ENCODE results near the gene GFRA1. TPM values are rescaled to one million over a fixed set of nuclear protein-coding genes. Genes with fewer than 3 reads are reported as not detected.

The GFRA1 gene
- polyA plus RNA-seq, 3 donors: not detected

DNA sequence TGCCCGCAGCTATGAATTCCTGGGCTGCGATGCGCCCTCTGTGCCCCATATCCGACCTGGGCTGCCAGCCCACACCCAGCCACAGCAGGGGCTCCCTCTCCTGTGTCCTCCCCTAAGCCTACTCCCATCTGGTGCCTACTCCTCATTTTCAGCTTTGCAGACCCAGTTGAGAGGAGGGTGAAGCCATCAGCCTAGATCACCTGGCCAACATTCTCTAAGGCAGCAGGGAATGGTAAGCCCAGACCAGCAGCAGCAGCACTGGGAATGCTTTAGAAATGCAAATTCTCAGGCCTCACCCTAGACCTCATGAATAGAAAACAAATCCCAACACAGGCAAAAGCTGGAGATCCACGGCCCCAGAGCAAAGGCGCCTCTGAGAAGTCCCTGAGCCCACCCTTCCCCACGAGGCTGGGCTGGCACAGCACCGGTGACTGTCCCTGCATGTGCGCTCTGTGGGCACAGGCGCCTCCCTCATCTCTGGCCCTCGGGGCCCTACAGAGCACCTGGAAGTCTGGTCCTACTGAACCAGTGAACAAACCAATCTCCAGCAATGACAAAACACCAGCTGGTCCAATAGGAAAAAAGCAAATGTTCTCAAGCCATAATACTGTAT, 161.4 kb downstream of the GFRA1 start:
- Mint-ChIP-seq H3K4me3 (no peak overlapping the region), H3K9me3 (peaks cover 0 to 13% (median 2%) of the 10 kb centered on the region in 7 donors)
- TF ChIP-seq CTCF (IDR thresholded peaks at IDR 0.05): no peak

DNA sequence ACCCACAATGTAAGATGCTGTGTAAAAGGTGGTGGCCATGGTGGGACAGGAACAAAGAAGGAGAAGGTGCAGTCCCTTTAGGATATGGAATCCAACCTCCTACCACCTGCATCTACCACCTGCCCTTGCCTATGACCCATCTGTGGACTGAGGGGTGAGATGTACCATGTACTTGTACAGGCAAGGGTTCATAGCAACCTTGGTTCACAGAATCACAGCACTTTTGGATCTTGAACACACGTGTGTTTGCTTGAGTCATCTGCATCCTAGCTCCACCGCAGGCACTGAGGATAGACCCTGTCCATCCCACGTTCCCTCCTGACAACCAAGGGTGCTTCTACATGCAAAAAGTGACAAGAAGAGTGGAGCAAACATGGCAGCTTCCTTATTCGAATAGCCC, 162.3 kb downstream of the GFRA1 start:
- Histone ChIP-seq H3K79me2 (ENCODE audit: insufficient read depth, low read length) (no peaks in the 10 kb centered on the region), H3K27me3 (ENCODE audit: control insufficient read depth in 2 of 2, insufficient read depth in 2 of 2, low read length in 2 of 2) (no peaks in the 10 kb centered on the region), H3K36me3 (replicated peaks in 1 of 2; ENCODE audit: control insufficient read depth in 1 of 2, insufficient read depth in 2 of 2, low read length in 2 of 2) (no peaks in the 10 kb centered on the region), H3K4me2 (replicated peaks; ENCODE audit: extremely low read depth, low read length, poor library complexity, severe bottlenecking) (no peak overlapping the region), H3K9ac (ENCODE audit: insufficient read depth, low read length, poor library complexity, severe bottlenecking) (no peak overlapping the region), H3K27ac (ENCODE audit: low read depth in 1 of 2, low read length in 2 of 2) (no peak overlapping the region), H3K4me3 (replicated peaks in 1 of 3; ENCODE audit: low read depth in 2 of 3, low read length in 3 of 3) (no peak overlapping the region), H3K9me3 (replicated peaks in 1 of 2; ENCODE audit: control insufficient read depth in 1 of 2, insufficient read depth in 1 of 2, low read length in 2 of 2) (no peaks in the 10 kb centered on the region), H3K4me1 (ENCODE audit: control insufficient read depth in 1 of 2, insufficient read depth in 2 of 2, low read length in 2 of 2) (no peaks in the 10 kb centered on the region), H4K20me1 (ENCODE audit: insufficient read depth, low read length) (no peaks in the 10 kb centered on the region), H2AFZ (ENCODE audit: insufficient read depth, low read depth, low read length, poor library complexity, severe bottlenecking) (no peak overlapping the region)
- H3K27me3 Mint-ChIP-seq (ENCODE audit: low read depth in 3 of 3): peaks cover 0 to 5% (median 0%) of the 10 kb centered on the region in 3 donors
- no peak overlapping the region for H3K4me3 Mint-ChIP-seq
- peaks cover 0 to 13% (median 2%) of the 10 kb centered on the region in 7 donors for H3K9me3 Mint-ChIP-seq
- DNase-seq: no peak
- no peak for TF ChIP-seq CTCF (IDR thresholded peaks at IDR 0.05)
- intact Hi-C loops (cut with micrococcal nuclease): no loop called here
- WGBS (ENCODE audit: insufficient coverage): 76% methylated on average over 4 of the region's 4 CpGs
- no peaks in the 10 kb centered on the region for H3K36me3 Mint-ChIP-seq
- no peak overlapping the region for H3K27ac Mint-ChIP-seq
- H3K4me1 Mint-ChIP-seq: no peaks in the 10 kb centered on the region

More for the DNA sequence above, 161.4 kb downstream of the GFRA1 start:
- Histone ChIP-seq H3K4me2 (replicated peaks; ENCODE audit: extremely low read depth, low read length, poor library complexity, severe bottlenecking) (no peak overlapping the region), H2AFZ (ENCODE audit: insufficient read depth, low read depth, low read length, poor library complexity, severe bottlenecking) (no peak overlapping the region), H3K79me2 (ENCODE audit: insufficient read depth, low read length) (no peaks in the 10 kb centered on the region), H3K4me3 (replicated peaks in 1 of 3; ENCODE audit: low read depth in 2 of 3, low read length in 3 of 3) (no peak overlapping the region), H3K4me1 (ENCODE audit: control insufficient read depth in 1 of 2, insufficient read depth in 2 of 2, low read length in 2 of 2) (no peaks in the 10 kb centered on the region), H4K20me1 (ENCODE audit: insufficient read depth, low read length) (no peaks in the 10 kb centered on the region), H3K36me3 (replicated peaks in 1 of 2; ENCODE audit: control insufficient read depth in 1 of 2, insufficient read depth in 2 of 2, low read length in 2 of 2) (no peaks in the 10 kb centered on the region), H3K27ac (ENCODE audit: low read depth in 1 of 2, low read length in 2 of 2) (no peak overlapping the region), H3K27me3 (ENCODE audit: control insufficient read depth in 2 of 2, insufficient read depth in 2 of 2, low read length in 2 of 2) (no peaks in the 10 kb centered on the region), H3K9ac (ENCODE audit: insufficient read depth, low read length, poor library complexity, severe bottlenecking) (no peak overlapping the region), H3K9me3 (replicated peaks in 1 of 2; ENCODE audit: control insufficient read depth in 1 of 2, insufficient read depth in 1 of 2, low read length in 2 of 2) (no peaks in the 10 kb centered on the region)
- intact Hi-C loops (cut with micrococcal nuclease): no loop called here
- DNase-seq: no peak
- 85% methylated on average over 11 of the region's 11 CpGs for WGBS (ENCODE audit: insufficient coverage)
- H3K36me3 Mint-ChIP-seq: no peaks in the 10 kb centered on the region
- H3K27ac Mint-ChIP-seq: peak overlapping the region in 1 of 7 donors; percentile 33
- peaks cover 0 to 5% (median 0%) of the 10 kb centered on the region in 3 donors for H3K27me3 Mint-ChIP-seq (ENCODE audit: low read depth in 3 of 3)
- H3K4me1 Mint-ChIP-seq: no peaks in the 10 kb centered on the region

Measured in CD14-positive monocyte (primary cell).